Measurements from ENCODE around the gene RANBP1. TPM values are rescaled to one million over a fixed set of nuclear protein-coding genes. Genes with fewer than 3 reads are reported as not detected.

The RANBP1 gene
- total RNA-seq, 1 experiment from 2014 or later = 522 TPM

GRCh38 chr22:20170170-20170569, 54.3 kb downstream of the RANBP1 start:
- no peak overlapping the region for H2BK20ac ChIP-seq (ENCODE audit: low read depth, low read length, poor library complexity, severe bottlenecking)
- H3K56ac ChIP-seq (ENCODE audit: insufficient read length, low read depth, low read length) = no peak overlapping the region
- no peak overlapping the region for H3K14ac ChIP-seq (ENCODE audit: insufficient read depth, low read length)
- WGBS (ENCODE audit: extremely low coverage, insufficient read length, low lambda C conversion rate) = no CpG with 5 or more reads among the region's 13 CpGs
- H3T11ph ChIP-seq (ENCODE audit: low read length) = no peak overlapping the region
- H3K18ac ChIP-seq (ENCODE audit: insufficient read length, low read depth, low read length) = no peak overlapping the region
- no peak overlapping the region for H2BK12ac ChIP-seq (ENCODE audit: insufficient read length, low read depth, low read length)
- H4K5ac ChIP-seq (ENCODE audit: insufficient read length, low read depth, low read length) = no peak overlapping the region
- no peaks in the 10 kb centered on the region for H3K9me3 ChIP-seq (ENCODE audit: control insufficient read depth, low read depth, low read length)
- no peak overlapping the region for H2AK5ac ChIP-seq (ENCODE audit: insufficient read length, low read length)
- DNase-seq = no peak
- H3K4me2 ChIP-seq (ENCODE audit: insufficient read depth, insufficient read length, low read length) = no peak overlapping the region
- H3K4me3 Mint-ChIP-seq = no peak overlapping the region
- no peaks in the 10 kb centered on the region for H3K27me3 ChIP-seq (ENCODE audit: insufficient read depth, low read length)
- H3K23me2 ChIP-seq (ENCODE audit: insufficient read length, low read depth, low read length, poor library complexity, severe bottlenecking) = no peaks in the 10 kb centered on the region
- no peaks in the 10 kb centered on the region for H3K4me1 ChIP-seq (ENCODE audit: insufficient read depth, low read length)
- H4K91ac ChIP-seq (ENCODE audit: insufficient read length, low read depth, low read length) = no peak overlapping the region
- H3K23ac ChIP-seq (ENCODE audit: insufficient read length, low read depth, low read length) = no peak overlapping the region
- no peaks in the 10 kb centered on the region for H3K27me3 Mint-ChIP-seq (ENCODE audit: low read depth)
- no peaks in the 10 kb centered on the region for H3K79me1 ChIP-seq (ENCODE audit: insufficient read depth, low read depth, low read length, poor library complexity, severe bottlenecking)
- H2BK15ac ChIP-seq (ENCODE audit: low read depth, low read length) = no peak overlapping the region
- H4K20me1 ChIP-seq (ENCODE audit: control insufficient read depth, insufficient read depth, insufficient read length) = no peaks in the 10 kb centered on the region
- H3K4ac ChIP-seq (ENCODE audit: low read depth, low read length) = no peak overlapping the region
- no peak overlapping the region for H3K9ac ChIP-seq (ENCODE audit: extremely low read depth, insufficient read length, low read length)
- TF ChIP-seq, protein P1, sequence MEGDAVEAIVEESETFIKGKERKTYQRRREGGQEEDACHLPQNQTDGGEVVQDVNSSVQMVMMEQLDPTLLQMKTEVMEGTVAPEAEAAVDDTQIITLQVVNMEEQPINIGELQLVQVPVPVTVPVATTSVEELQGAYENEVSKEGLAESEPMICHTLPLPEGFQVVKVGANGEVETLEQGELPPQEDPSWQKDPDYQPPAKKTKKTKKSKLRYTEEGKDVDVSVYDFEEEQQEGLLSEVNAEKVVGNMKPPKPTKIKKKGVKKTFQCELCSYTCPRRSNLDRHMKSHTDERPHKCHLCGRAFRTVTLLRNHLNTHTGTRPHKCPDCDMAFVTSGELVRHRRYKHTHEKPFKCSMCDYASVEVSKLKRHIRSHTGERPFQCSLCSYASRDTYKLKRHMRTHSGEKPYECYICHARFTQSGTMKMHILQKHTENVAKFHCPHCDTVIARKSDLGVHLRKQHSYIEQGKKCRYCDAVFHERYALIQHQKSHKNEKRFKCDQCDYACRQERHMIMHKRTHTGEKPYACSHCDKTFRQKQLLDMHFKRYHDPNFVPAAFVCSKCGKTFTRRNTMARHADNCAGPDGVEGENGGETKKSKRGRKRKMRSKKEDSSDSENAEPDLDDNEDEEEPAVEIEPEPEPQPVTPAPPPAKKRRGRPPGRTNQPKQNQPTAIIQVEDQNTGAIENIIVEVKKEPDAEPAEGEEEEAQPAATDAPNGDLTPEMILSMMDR (conservative IDR thresholded peaks at IDR 0.05) = no peak
- H3K9me3 Mint-ChIP-seq = no peaks in the 10 kb centered on the region
- peaks cover 0 to 13% of the 10 kb centered on the region in 2 experiments; a peak in 2 of 4 replicates for H3K4me1 Mint-ChIP-seq
- no peak overlapping the region for H3K27ac ChIP-seq (ENCODE audit: insufficient read length, low read depth, low read length)
- H3K27ac Mint-ChIP-seq = no peak overlapping the region
- no peaks in the 10 kb centered on the region for H3K36me3 Mint-ChIP-seq (ENCODE audit: insufficient read depth in 1 of 3, low read depth in 3 of 3)
- no peak overlapping the region for H2AFZ ChIP-seq (ENCODE audit: low read length)
- H3K79me2 ChIP-seq (ENCODE audit: insufficient read depth, low read length) = no peaks in the 10 kb centered on the region
- H2BK120ac ChIP-seq (ENCODE audit: low read depth, low read length, poor library complexity, severe bottlenecking) = no peak overlapping the region
- H4K8ac ChIP-seq (replicated peaks; ENCODE audit: insufficient read length, low read depth, low read length) = no peak overlapping the region
- no peak overlapping the region for H2BK5ac ChIP-seq (ENCODE audit: insufficient read length, low read length)

All from H9 (cell line).